ENCODE results near the gene MYO1E. TPM values are rescaled to one million over a fixed set of nuclear protein-coding genes. Genes with fewer than 3 reads are reported as not detected.
"Not testable (repeated sequence)": the region's sequence is repeated elsewhere in the genome, so short reads cannot be mapped to it uniquely, and the experiment has no call there.

MYO1E gene
- total RNA-seq, 6 experiments from 2014 or later: 45.2 to 139 (median 68.9) TPM

GRCh38 chr15:59281699-59282098 lies 91.0 kb downstream of the MYO1E start:
- Histone ChIP-seq H3K4me3 (no peak overlapping the region), H3K27ac (peak overlapping the region in 1 of 3 donors; percentile 62), H3K4me1 (peaks cover 0 to 32% (median 0%) of the 10 kb centered on the region in 4 donors), H3K36me3 (no peaks in the 10 kb centered on the region), H3K9me3 (no peaks in the 10 kb centered on the region), H3K27me3 (no peaks in the 10 kb centered on the region)
- intact Hi-C loops (cut with DNase I): no loop called here
- DNase-seq (peak in 2 of 3 donors; percentile 36 to 56), ATAC-seq (peak in 3 of 4 donors; percentile 31 to 59 (median 43))
- WGBS (ENCODE audit: insufficient coverage, low coverage, low lambda C conversion rate, missing lambda C conversion rate): 57% methylated on average over 5 of the region's 5 CpGs
- TF ChIP-seq, protein P1, sequence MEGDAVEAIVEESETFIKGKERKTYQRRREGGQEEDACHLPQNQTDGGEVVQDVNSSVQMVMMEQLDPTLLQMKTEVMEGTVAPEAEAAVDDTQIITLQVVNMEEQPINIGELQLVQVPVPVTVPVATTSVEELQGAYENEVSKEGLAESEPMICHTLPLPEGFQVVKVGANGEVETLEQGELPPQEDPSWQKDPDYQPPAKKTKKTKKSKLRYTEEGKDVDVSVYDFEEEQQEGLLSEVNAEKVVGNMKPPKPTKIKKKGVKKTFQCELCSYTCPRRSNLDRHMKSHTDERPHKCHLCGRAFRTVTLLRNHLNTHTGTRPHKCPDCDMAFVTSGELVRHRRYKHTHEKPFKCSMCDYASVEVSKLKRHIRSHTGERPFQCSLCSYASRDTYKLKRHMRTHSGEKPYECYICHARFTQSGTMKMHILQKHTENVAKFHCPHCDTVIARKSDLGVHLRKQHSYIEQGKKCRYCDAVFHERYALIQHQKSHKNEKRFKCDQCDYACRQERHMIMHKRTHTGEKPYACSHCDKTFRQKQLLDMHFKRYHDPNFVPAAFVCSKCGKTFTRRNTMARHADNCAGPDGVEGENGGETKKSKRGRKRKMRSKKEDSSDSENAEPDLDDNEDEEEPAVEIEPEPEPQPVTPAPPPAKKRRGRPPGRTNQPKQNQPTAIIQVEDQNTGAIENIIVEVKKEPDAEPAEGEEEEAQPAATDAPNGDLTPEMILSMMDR (IDR thresholded peaks at IDR 0.05): no peak
- TF ChIP-seq POLR2A (IDR thresholded peaks at IDR 0.05): no peak

- H3K4me1 ChIP-seq: peaks cover 0 to 32% (median 0%) of the 10 kb centered on the region in 4 donors
- ATAC-seq (no peak), DNase-seq (no peak)
- TF ChIP-seq, protein P1 (IDR thresholded peaks at IDR 0.05): no peak
- TF ChIP-seq POLR2A (IDR thresholded peaks at IDR 0.05): no peak
- intact Hi-C loops (cut with DNase I): no loop called here
- WGBS (ENCODE audit: insufficient coverage, low coverage, low lambda C conversion rate, missing lambda C conversion rate): 76% methylated on average over 5 of the region's 5 CpGs
- H3K9me3 ChIP-seq: no peaks in the 10 kb centered on the region
- peak overlapping the region in 1 of 3 donors; percentile 62 for H3K27ac ChIP-seq
- H3K27me3 ChIP-seq: no peaks in the 10 kb centered on the region
- H3K36me3 ChIP-seq: no peaks in the 10 kb centered on the region
- no peak overlapping the region for H3K4me3 ChIP-seq
Observed at GRCh38 chr15:59280855-59281254, 91.8 kb downstream of the MYO1E start.

DNA sequence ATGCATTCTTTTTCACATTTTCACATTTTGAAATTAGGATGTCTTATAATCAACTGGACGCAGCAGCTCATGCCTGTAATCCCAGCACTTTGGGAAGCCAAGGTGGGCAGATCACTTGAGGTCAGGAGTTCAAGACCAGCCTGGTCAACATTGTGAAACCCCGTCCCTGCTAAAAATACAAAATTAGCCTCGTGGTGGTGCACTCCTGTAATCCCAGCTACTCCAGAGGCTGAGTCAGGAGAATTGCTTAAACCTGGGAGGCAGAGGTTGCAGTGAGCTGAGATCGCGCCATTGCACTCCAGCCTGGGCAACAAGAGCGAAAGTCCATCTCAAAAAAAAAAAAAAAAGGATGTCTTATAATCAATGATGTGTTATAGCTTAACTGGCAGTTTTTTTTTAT lies 92.4 kb downstream of the MYO1E start:
- intact Hi-C loops (cut with DNase I); H3K9me3 ChIP-seq; H3K36me3 ChIP-seq; H3K27me3 ChIP-seq; H3K4me3 ChIP-seq: not testable (repeated sequence)
- DNase-seq (peak in 1 of 3 donors; percentile 55), ATAC-seq (peak in 3 of 4 donors; percentile 36 to 55 (median 49))
- TF ChIP-seq, protein P1 (IDR thresholded peaks at IDR 0.05): peak in 1 of 4 donors; percentile 5
- Histone ChIP-seq H3K27ac (peak overlapping the region in 1 of 3 donors; percentile 1), H3K4me1 (peaks cover 0 to 32% (median 0%) of the 10 kb centered on the region in 4 donors)
- WGBS (ENCODE audit: insufficient coverage, low coverage, low lambda C conversion rate, missing lambda C conversion rate): 41% methylated on average over 6 of the region's 6 CpGs

- intact Hi-C loops (cut with DNase I): no loop called here
- no peaks in the 10 kb centered on the region for H3K36me3 ChIP-seq
- no peaks in the 10 kb centered on the region for H3K9me3 ChIP-seq
- no peak for DNase-seq
- no peak for TF ChIP-seq POLR2A (IDR thresholded peaks at IDR 0.05)
- TF ChIP-seq, protein P1 (IDR thresholded peaks at IDR 0.05): no peak
- ATAC-seq: no peak
- WGBS (ENCODE audit: insufficient coverage, low coverage, low lambda C conversion rate, missing lambda C conversion rate): 82% methylated on average over 5 of the region's 5 CpGs
- H3K4me1 ChIP-seq: peaks cover 0 to 30% (median 0%) of the 10 kb centered on the region in 4 donors
- no peaks in the 10 kb centered on the region for H3K27me3 ChIP-seq
- H3K4me3 ChIP-seq: no peak overlapping the region
- H3K27ac ChIP-seq: no peak overlapping the region
Observed at GRCh38 chr15:59279023-59279422, 93.6 kb downstream of the MYO1E start.

DNA sequence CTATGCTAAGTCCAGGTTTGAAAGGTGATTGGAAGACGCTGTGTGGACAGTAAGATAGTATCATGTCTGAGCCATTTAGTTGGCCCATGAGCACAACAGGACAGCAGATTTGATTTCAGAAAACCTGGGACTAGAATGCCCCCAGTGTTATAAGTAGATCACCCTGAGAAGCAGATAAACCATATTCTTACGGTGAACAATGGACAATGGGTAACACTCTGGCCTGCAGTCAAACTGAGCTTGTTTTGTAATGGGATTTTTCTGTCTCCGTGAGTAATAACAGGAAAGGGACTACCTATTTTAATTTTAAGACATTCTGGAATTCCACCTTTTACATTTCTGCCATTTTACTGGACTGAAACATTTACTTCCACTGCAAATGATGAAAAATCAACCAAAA lies 94.6 kb downstream of the MYO1E start:
- Histone ChIP-seq H3K4me1 (peaks cover 0 to 22% (median 0%) of the 10 kb centered on the region in 4 donors), H3K27ac (no peak overlapping the region), H3K9me3 (no peaks in the 10 kb centered on the region), H3K27me3 (no peaks in the 10 kb centered on the region), H3K4me3 (no peak overlapping the region), H3K36me3 (no peaks in the 10 kb centered on the region)
- intact Hi-C loops (cut with DNase I): no loop called here
- ATAC-seq: no peak
- DNase-seq: no peak
- no peak for TF ChIP-seq POLR2A (IDR thresholded peaks at IDR 0.05)
- TF ChIP-seq, protein P1 (IDR thresholded peaks at IDR 0.05): no peak
- 95% methylated on average over 3 of the region's 3 CpGs for whole genome bisulfite sequencing (ENCODE audit: insufficient coverage, low coverage, low lambda C conversion rate, missing lambda C conversion rate)
